Fibroblast of skin of right quadriceps (primary cell): ENCODE data around the gene ADORA3.

Source experiments
- DNase-seq: peaks from one replicate; pipeline ENCODE4 v3.0.0-alpha.2; 2013

Gene ADORA3

GRCh38 chr1:111474521-111474920 is 28.9 kb downstream of the ADORA3 start:
- no peak for DNase-seq

DNA sequence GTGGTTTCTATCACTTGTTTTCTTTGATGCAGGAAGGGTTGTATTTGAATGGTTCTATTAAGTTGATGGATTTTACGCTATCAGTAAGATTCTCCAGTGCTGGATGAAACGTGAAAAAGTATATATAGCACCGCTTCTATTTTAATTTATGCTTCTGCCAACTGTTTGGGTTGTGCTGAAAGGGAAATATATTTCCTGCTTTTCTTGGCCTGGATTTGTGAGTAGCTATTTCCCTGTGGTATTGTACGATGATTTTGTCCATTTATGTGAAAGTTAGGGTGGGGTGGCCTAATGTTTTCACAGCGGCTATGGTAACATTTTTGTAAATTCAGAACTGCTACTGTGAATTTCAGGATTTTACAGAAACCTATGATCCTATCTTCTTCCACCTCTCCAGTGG is 29.3 kb downstream of the ADORA3 start:
- DNase-seq = no peak

DNA sequence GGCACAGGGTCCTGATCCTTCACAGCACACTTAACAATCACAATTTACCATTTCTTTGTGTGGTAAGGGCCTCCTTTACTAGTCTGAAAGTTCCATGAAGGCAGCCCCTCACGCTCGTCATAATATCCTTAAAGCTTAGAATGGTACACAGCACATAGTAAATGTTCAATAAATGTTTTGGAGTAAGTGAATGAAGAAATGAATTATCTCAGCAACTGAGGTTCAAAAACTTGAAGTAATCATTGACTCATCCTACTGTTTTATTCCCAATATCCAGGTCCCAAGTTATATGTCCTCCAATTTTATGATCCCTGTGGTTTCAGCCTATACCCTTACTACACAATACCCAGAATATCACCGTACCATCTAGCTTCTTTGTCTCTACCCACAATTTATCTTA is 31.9 kb downstream of the ADORA3 start:
- DNase-seq = no peak

DNA sequence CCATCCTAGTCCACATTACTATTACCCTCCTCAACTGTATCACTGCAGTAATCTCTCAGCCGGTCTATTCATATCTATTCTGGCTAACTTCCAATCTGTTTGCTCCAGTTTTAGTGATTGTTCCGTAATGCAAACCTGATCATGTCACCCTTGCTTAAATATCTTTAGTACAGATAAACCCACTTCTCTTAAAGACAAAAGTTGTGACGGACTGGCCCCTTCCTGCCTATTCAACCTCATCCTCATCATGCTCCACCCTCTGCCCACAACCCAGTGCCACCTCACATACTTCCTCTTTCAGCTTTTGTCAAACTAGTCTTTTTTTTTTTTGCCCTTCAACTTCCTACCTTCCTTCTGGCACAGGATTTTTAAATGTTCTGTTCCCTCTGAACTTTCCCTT is 32.4 kb downstream of the ADORA3 start:
- DNase-seq = no peak

DNA sequence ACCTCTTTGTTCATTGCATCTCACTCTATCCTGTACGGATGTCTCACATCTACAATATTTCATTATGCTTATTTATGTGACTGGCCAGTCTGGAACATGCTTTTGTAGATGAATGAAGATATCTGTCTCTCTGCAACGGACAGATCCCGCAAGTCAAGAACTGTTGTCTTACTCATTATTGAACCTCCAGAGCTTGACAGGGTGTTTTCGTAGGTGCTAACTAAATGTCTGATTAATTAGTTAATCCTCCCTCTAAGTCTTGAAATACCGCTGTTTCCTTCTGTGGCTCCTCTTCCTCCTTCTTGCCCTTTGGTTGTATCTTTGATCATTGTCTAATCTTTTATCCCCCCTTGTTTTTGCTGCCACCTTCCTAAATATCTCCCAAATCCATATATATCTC is 32.8 kb downstream of the ADORA3 start:
- DNase-seq = no peak

DNA sequence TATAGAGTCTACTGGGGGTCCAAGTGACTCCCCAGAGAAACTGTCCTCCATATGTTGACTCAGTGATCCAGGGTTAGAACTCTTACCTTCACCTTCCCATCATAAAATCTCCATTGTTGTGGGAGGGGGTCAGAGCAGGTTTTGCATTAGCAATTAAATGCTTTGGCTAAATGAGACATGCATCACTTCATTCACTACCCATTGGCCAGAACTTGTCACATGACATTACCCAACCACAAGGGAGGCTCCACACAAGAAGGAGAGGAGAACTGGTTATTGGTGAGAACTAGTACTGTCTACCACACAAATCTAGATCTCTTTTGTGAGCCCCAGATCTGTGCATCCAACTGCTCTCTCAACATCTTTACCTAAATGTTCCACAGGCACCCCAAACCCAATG is 33.9 kb downstream of the ADORA3 start:
- no peak for DNase-seq

DNA sequence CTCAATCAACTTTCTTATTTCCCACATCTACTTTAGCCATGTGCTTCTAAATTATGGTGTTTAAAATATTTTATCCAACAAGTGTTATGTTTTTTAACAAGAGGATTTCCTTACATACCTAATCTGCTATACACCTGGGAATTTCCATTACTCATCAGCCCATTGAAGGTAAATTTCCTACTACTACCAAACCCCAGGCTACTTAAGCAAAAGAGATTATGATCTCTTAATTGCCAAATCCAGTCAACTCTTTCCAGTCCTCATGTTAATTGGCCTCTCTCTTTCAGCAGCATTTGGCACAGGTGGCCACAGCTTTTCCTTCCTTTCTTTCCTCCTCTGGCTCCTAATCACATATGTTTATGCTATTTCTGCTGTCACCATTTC is 34.7 kb downstream of the ADORA3 start:
- DNase-seq = no peak

- no peak for DNase-seq
Observed at GRCh38 chr1:111467865-111468716, 35.3 kb downstream of the ADORA3 start.

- DNase-seq = no peak
Observed at GRCh38 chr1:111466480-111466879, 37.0 kb downstream of the ADORA3 start.

- no peak for DNase-seq
Observed at GRCh38 chr1:111465754-111466153, 37.7 kb downstream of the ADORA3 start.

- peak; percentile 45 for DNase-seq
Observed at GRCh38 chr1:111463029-111463683, 40.3 kb downstream of the ADORA3 start.

DNA sequence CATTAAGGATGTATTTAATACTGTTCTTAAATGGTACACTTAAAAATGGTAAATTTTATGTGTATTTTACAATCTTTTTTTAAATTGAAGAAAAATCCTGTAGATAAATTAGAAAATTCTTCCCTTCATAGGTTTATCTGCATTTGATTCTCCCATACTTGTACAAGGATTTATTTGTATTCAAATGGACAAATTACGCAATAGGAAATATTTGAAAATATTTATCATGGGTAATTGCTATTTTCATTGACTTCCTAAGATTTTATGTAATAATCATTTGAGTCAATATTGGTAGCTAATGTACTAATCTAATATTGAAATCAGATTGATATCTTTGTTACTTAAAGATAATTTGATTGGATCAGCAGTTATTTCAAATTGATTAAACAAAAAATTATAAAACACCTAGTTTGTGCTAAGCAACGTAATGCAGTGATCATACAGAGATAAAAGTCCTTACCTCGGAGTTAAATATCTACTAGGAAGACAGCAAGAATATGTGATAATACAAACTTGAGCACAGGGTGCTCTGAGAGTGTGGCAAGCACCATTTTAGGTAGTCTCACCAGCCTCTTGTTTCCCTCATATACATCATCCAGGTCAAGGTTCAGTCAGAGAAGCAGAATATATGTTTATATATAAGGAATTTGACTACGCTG is 40.9 kb downstream of the ADORA3 start:
- DNase-seq = no peak

DNA sequence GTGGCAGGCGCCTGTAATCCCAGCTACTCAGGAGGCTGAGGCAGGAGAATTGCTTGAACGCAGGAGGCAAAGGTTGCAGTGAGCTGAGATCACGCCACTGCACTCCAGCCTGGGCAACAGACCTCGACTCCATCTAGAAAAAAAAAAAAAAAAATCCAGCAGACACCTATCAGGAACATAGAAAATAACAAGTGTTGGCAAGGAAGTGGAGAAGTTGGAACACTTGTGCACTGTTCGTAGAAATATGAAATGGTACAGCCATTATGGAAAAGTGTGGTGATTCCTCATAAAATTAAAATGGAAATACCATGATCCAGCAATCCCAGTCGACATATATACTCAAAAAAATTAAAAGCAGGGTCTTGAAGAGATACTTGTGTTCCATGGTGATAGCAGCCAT is 41.7 kb downstream of the ADORA3 start:
- DNase-seq = no peak

DNA sequence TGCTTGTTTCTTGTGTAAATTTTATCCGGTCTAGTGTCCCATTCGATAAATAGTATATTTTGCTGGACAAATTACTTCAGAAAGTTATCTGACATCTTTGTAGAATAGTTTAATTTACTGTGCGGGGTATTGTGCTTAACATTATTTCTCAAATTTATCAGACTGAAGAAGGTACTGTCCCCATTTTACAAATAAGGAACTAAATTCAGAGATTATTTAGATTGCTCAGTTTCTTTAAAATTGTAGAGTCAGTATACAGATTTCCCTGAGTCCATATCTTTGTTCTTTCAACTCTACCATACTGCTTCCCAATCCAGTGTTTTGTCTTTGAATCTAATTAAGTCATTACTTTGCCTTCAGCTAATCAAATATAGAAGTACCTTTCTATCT is 47.8 kb downstream of the ADORA3 start:
- no peak for DNase-seq

GRCh38 chr1:111454859-111455641 is 48.4 kb downstream of the ADORA3 start:
- no peak for DNase-seq

DNA sequence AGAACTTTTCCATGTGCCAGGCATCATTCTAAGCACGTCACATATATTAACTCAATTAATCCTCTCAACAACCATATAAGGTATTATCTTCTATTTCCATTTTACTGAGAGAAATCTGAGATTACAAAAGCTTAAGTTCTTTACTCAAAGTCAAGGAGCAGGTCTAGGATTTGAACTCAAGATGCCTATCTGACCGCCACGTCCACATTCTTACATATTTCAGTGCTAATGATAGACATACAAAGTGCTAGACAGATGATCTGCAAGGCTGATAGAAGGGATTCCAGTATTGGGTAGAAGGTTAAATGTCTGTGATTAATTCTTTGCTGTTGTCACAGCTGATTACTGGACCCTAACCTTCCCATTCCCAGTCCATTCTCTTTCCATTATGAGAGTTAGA is 49.7 kb downstream of the ADORA3 start:
- no peak for DNase-seq

DNA sequence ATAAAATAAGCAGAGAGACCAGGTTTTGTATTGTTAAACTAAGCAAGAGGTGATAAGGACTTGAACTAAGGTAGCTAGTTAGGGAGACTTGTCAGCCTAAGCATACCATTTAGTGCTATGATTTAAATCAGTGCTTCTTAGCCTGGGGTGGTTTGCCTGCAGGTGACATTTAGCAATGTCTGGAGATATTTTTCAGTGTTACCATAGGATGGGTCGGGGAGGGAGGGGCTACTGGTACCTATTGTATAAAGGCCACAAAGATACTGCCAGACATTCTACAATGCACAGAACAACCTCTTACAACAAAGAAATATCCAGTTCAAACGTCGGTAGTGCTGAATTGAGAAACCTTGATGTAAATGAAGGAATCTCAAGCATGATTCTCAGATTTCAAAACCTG is 50.9 kb downstream of the ADORA3 start:
- no peak for DNase-seq

GRCh38 chr1:111450185-111450584 is 53.2 kb downstream of the ADORA3 start:
- no peak for DNase-seq

DNA sequence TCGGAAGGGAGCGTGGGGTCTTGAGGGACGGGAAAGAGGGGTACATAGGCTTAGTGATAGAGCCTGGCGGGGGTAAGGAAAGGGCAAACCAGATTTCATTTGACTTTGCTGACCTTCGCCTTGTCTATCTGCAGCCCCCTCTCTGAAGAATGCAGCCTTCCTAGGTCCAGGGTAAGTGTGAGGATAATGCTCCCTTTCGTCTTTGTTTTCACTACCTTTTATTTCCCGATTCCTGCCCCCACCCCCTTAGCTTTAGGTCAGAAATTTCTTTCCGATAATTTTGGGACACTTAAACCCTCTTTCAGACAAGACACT is 53.8 kb downstream of the ADORA3 start:
- DNase-seq = no peak
